GM12878 (cell line): Measurements from ENCODE around the gene NTN1. TPM values are rescaled to one million over a fixed set of nuclear protein-coding genes. Genes with fewer than 3 reads are reported as not detected.

Source experiments
- ATAC-seq: fragments of 200-7000 bp; cut with Tn5 transposase; 3 replicates; pipeline ENCODE4 v1.9.1; 2020; ENCODE audit warnings: mild to moderate bottlenecking, moderate library complexity
- BruUV-seq: library from RNA; stranded (reverse); fragments of 400-500 nt; replicated peaks from 2 replicates; lab custom pipeline; 2021; lab: Mats Ljungman, UMichigan
- CTCF ChIA-PET: fragments of 300-600 bp; sonication (Branson Sonifier 250); formaldehyde crosslinking; extraction: SDS; loops from one replicate; lab custom pipeline; 2021; ENCODE audit warnings: inconsistent platforms; lab: Yijun Ruan, JAX
- POLR2A ChIA-PET: fragments of 350-600 bp; formaldehyde crosslinking; extraction: SDS; loops from one replicate; lab custom pipeline; 2021; ENCODE audit warnings: inconsistent platforms; lab: Charles Lee
- RAD21 ChIA-PET: fragments of 300-600 bp; sonication (Branson Sonifier 250); formaldehyde crosslinking; loops from one replicate; lab custom pipeline; 2023; ENCODE audit warnings: antibody characterized with exemption; ENCODE audit not compliant: unreplicated experiment; lab: Charles Lee
- SMC1A ChIA-PET: fragments of 300-600 bp; sonication (Branson Sonifier 250); formaldehyde crosslinking; loops from one replicate; lab custom pipeline; 2023; ENCODE audit not compliant: unreplicated experiment, uncharacterized antibody; lab: Charles Lee
- DNase-seq: peaks from one replicate; pipeline ENCODE4 v3.0.0-alpha.2; 2011; ENCODE audit warnings: low read depth, low spot score
- FAIRE-seq: peaks from 3 replicates; lab custom pipeline; 2011; peaks lifted over from hg19 to GRCh38; lab: Jason Lieb, UNC
- H2AFZ ChIP-seq: 2 replicates; pipeline ENCODE4 v1.6.0; 2011; ENCODE audit warnings: low read depth, low read length, control low read depth; ENCODE audit not compliant: control insufficient read depth
- H3K27ac ChIP-seq: 2 replicates; pipeline ENCODE4 v1.5.1; 2011; ENCODE audit warnings: control low read depth; ENCODE audit not compliant: control insufficient read depth, insufficient read depth
- H3K27me3 ChIP-seq, 2 experiments: replicated peaks in 1 of 2; 2 replicates each; pipeline versions ENCODE4 v1.6.0 to v1.6.1; 2011; ENCODE audit warnings: low read length in 1 of 2; ENCODE audit not compliant: control insufficient read depth in 2 of 2, insufficient read depth in 2 of 2
- H3K36me3 ChIP-seq, 2 experiments: 2 replicates each; pipeline ENCODE4 v1.5.1; 2011; ENCODE audit warnings: low read length in 1 of 2; ENCODE audit not compliant: control insufficient read depth in 2 of 2, insufficient read depth in 2 of 2
- H3K4me1 ChIP-seq: 2 replicates; pipeline ENCODE4 v1.6.1; 2011; ENCODE audit warnings: mild to moderate bottlenecking, low read length, moderate library complexity, mixed read lengths; ENCODE audit not compliant: control insufficient read depth, insufficient read depth
- H3K4me2 ChIP-seq: 2 replicates; pipeline ENCODE4 v1.6.0; 2011; ENCODE audit warnings: control low read depth; ENCODE audit not compliant: control insufficient read depth, insufficient read depth
- H3K4me3 ChIP-seq: fragments of 200-600 bp; sonication (generic); 2 replicates; pipeline ENCODE4 v1.5.1; 2016
- H3K79me2 ChIP-seq: 2 replicates; pipeline ENCODE4 v1.6.0; 2011; ENCODE audit warnings: low read length; ENCODE audit not compliant: control insufficient read depth, insufficient read depth
- H3K9ac ChIP-seq: 2 replicates; pipeline ENCODE4 v1.8.0; 2011; ENCODE audit warnings: low read length, control low read depth, mixed read lengths; ENCODE audit not compliant: control insufficient read depth, insufficient read depth
- H3K9me3 ChIP-seq: replicated peaks from 3 replicates; pipeline ENCODE4 v1.5.1; 2011; ENCODE audit warnings: mild to moderate bottlenecking, low read length; ENCODE audit not compliant: control insufficient read depth, insufficient read depth
- H4K20me1 ChIP-seq: 2 replicates; pipeline ENCODE4 v1.6.0; 2011; ENCODE audit not compliant: control insufficient read depth, insufficient read depth
- BCL11A ChIP-seq: IDR thresholded peaks from 2 replicates; pipeline ENCODE4 v1.6.1; 2011; ENCODE audit warnings: low read depth, low read length
- CHD1 ChIP-seq: IDR thresholded peaks from 2 replicates; pipeline ENCODE4 v1.6.1; 2012; ENCODE audit warnings: low read depth, low read length, improper control_type of control experiment
- ELK1 ChIP-seq: IDR thresholded peaks from 2 replicates; pipeline ENCODE4 v1.6.1; 2012; ENCODE audit warnings: low read depth, low read length, improper control_type of control experiment
- ESRRA ChIP-seq: IDR thresholded peaks from 2 replicates; pipeline ENCODE4 v1.6.1; 2012; ENCODE audit warnings: mild to moderate bottlenecking, low read length, improper control_type of control experiment
- FOXK2 ChIP-seq: fragments of 450-650 bp; IDR thresholded peaks from 2 replicates; pipeline ENCODE4 v1.6.1; 2017; ENCODE audit warnings: mild to moderate bottlenecking, moderate library complexity
- HCFC1 ChIP-seq: fragments of 150-350 bp; IDR thresholded peaks from 2 replicates; pipeline ENCODE4 v1.6.1; 2014; ENCODE audit warnings: low read length
- LARP7 ChIP-seq: fragments of 450-650 bp; IDR thresholded peaks from 2 replicates; pipeline ENCODE4 v1.6.1; 2017; ENCODE audit warnings: mild to moderate bottlenecking
- NBN ChIP-seq: fragments of 450-650 bp; IDR thresholded peaks from 2 replicates; pipeline ENCODE4 v1.6.1; 2016
- NR2C2 ChIP-seq: IDR thresholded peaks from 2 replicates; pipeline ENCODE4 v1.6.1; 2011; ENCODE audit warnings: borderline replicate concordance, low read depth; ENCODE audit not compliant: control insufficient read depth, insufficient read length
- REST ChIP-seq: IDR thresholded peaks from 2 replicates; pipeline ENCODE4 v1.6.1; 2012; ENCODE audit warnings: mild to moderate bottlenecking, low read depth, low read length
- TCF7 ChIP-seq: IDR thresholded peaks from 2 replicates; pipeline ENCODE4 v1.6.1; 2014; ENCODE audit warnings: antibody characterized with exemption, borderline replicate concordance
- ZNF592 ChIP-seq: fragments of 450-650 bp; IDR thresholded peaks from 2 replicates; pipeline ENCODE4 v1.6.1; 2017; ENCODE audit warnings: mild to moderate bottlenecking, moderate library complexity
- WGBS: methylation state at CpG from one replicate; pipeline ENCODE4 v1.1.6; 2016; ENCODE audit warnings: low lambda C conversion rate; ENCODE audit not compliant: insufficient replicate concordance, insufficient coverage; ENCODE audit errors: missing lambda C conversion rate; 5-methylcytosine and 5-hydroxymethylcytosine counted together
- in situ Hi-C: fragments of 300-500 bp; cut with MboI; formaldehyde crosslinking; loops from 9 replicates; pipeline ENCODE4 v1.14.3; 2018; ENCODE audit warnings: mixed read lengths
- intact Hi-C: fragments of 100-400 bp; cut with micrococcal nuclease; formaldehyde crosslinking; loops from one replicate; pipeline ENCODE4 v1.14.2; 2022; ENCODE audit not compliant: unreplicated experiment
- polyA plus RNA-seq, 11 experiments: library from polyadenylated mRNA; depleted of rRNA in 4 of 11; unstranded in 6 of 11; stranded (reverse) in 5 of 11; fragments of >200 nt; fragmentation: Nextera tagmentation in 4 of 11; fragmentation: Illumina TruSeq in 1 of 11; extraction: Ambion mirVana in 4 of 11; extraction: Trizol in 1 of 11; gene quantifications; 1 replicate in 1 of 11; 2 replicates in 10 of 11; pipeline versions ENCODE4 v1.2.1 to v1.2.3, GENCODE V29; 2011 to 2016; ENCODE audit warnings: inconsistent platforms in 2 of 11, missing spikeins in 2 of 11, low read depth in 1 of 11
- total RNA-seq, 4 experiments: library from RNA; depleted of rRNA in 3 of 4; stranded (reverse); fragments of >200 nt in 3 of 4; fragmentation: Illumina TruSeq in 1 of 4; extraction: Trizol in 1 of 4; gene quantifications; 2 replicates each; pipeline versions ENCODE4 v1.2.1 to v1.2.3, GENCODE V29; 2013 to 2021

Gene NTN1
- total and polyA plus RNA-seq, 10 of the 15 experiments (the other 5 are each of a cell fraction or from before 2014, with no cell fraction given): 0.02 to 0.89 (median 0.35) TPM

GRCh38 chr17:9215465-9215864, 194.2 kb downstream of the NTN1 start (continued):
- TF ChIP-seq ZNF592 (no peak), HCFC1 (no peak)

GRCh38 chr17:9217151-9218056, 196.1 kb downstream of the NTN1 start:
- H3K79me2 ChIP-seq: no peaks in the 10 kb centered on the region
- DNase-seq: no peak
- no peaks in the 10 kb centered on the region for H4K20me1 ChIP-seq
- H3K9ac ChIP-seq: no peak overlapping the region
- intact Hi-C loops: no loop called here
- no peak for ATAC-seq
- H3K27ac ChIP-seq: no peak overlapping the region
- FAIRE-seq: no peak
- 8% methylated on average over 4 of the region's 5 CpGs for WGBS
- H3K27me3 ChIP-seq: no peaks in the 10 kb centered on the region; a peak in 1 of 4 replicates
- H3K4me3 ChIP-seq: no peak overlapping the region
- CTCF ChIA-PET: no interaction called here
- BruUV-seq: no TSS peak
- POLR2A ChIA-PET: interaction anchor here (0.7 kb wide), 1 partner anchor 99 kb away, joined by 4 read pairs; no protein-coding TSS in a partner anchor
- RAD21 ChIA-PET: no interaction called here
- in situ Hi-C loops: no loop called here
- H3K9me3 ChIP-seq: peaks cover 6% of the 10 kb centered on the region
- no peaks in the 10 kb centered on the region for H3K36me3 ChIP-seq
- SMC1A ChIA-PET: interaction anchor here (0.6 to 4.5 kb wide), 3 partner anchors 17 to 120 kb away, joined by 3 to 16 read pairs (median 3); no protein-coding TSS in a partner anchor
- no peak for TF ChIP-seq NR2C2
- no peak for TF ChIP-seq TCF7
- TF ChIP-seq REST: no peak
- TF ChIP-seq LARP7: no peak
- TF ChIP-seq FOXK2: no peak
- TF ChIP-seq ELK1: no peak
- TF ChIP-seq NBN: no peak
- no peak for TF ChIP-seq BCL11A
- no peak for TF ChIP-seq CHD1
- TF ChIP-seq ESRRA: no peak
- no peak overlapping the region for H2AFZ ChIP-seq
- H3K4me2 ChIP-seq: no peak overlapping the region
- H3K4me1 ChIP-seq: no peaks in the 10 kb centered on the region
